Adrenal gland (tissue), 12 donors: Measurements from ENCODE around the gene TIMM21. TPM values are rescaled to one million over a fixed set of nuclear protein-coding genes. Genes with fewer than 3 reads are reported as not detected.

Experiments
- DNase-seq, 7 donors: peaks; one replicate each; pipeline ENCODE4 v3.0.0-alpha.2; 2019 to 2020
- H3K27ac ChIP-seq, 5 donors: fragments of 200-600 bp; sonication (generic) in 4 of 5; 1 replicate in 3 of 5; 2 replicates in 2 of 5; pipeline versions ENCODE4 v1.5.1 to v1.8.0; 2016 to 2020; ENCODE audit warnings: mild to moderate bottlenecking in 1 of 5
- H3K27me3 ChIP-seq: fragments of 200-600 bp; 2 replicates; pipeline ENCODE4 v1.8.0; 2021
- H3K36me3 ChIP-seq, 2 donors: fragments of 200-600 bp; replicated peaks in 1 of 2; 1 replicate in 1 of 2; 2 replicates in 1 of 2; pipeline versions ENCODE4 v1.5.1 to v1.8.0; 2018 to 2022
- H3K4me1 ChIP-seq, 2 donors: fragments of 200-600 bp; replicated peaks in 1 of 2; 1 replicate in 1 of 2; 2 replicates in 1 of 2; pipeline versions ENCODE4 v1.5.1 to v1.8.0; 2018 to 2021
- H3K4me3 ChIP-seq, 4 donors: fragments of 200-600 bp; sonication (generic) in 3 of 4; one replicate each; pipeline ENCODE4 v1.5.1; 2016 to 2018
- H3K9me3 ChIP-seq, 3 donors: fragments of 200-600 bp; sonication (generic) in 1 of 3; replicated peaks in 1 of 3; 1 replicate in 2 of 3; 2 replicates in 1 of 3; pipeline versions ENCODE4 v1.5.1 to v1.8.0; 2016 to 2021
- CTCF ChIP-seq, 6 experiments: fragments of 450-650 bp in 4 of 6; fragments of 200-600 bp in 2 of 6; sonication (generic) in 1 of 6; IDR thresholded peaks; 1 replicate in 5 of 6; 2 replicates in 1 of 6; pipeline versions ENCODE4 v1.5.1 to v1.8.0; 2016 to 2021; ENCODE audit warnings: antibody characterized with exemption in 6 of 6, mild to moderate bottlenecking in 2 of 6, moderate library complexity in 1 of 6
- POLR2A ChIP-seq, 2 donors: fragments of 450-650 bp; IDR thresholded peaks; one replicate each; pipeline ENCODE4 v1.6.1; 2017; ENCODE audit warnings: antibody characterized with exemption in 2 of 2, mild to moderate bottlenecking in 2 of 2, moderate library complexity in 1 of 2
- WGBS, 4 donors: extraction: QIAGEN DNeasy Blood & Tissue Kit in 2 of 4; methylation state at CpG; one replicate each; pipeline versions ENCODE4 v1.1.5 to v1.1.7; 2013 to 2017; 5-methylcytosine and 5-hydroxymethylcytosine counted together
- intact Hi-C, 2 donors: fragments of 100-400 bp; cut with DNase I; formaldehyde crosslinking; loops; one replicate each; pipeline versions ENCODE4 v1.14.1 to v1.15.0; 2022 to 2023
- polyA plus RNA-seq, 3 donors: library from polyadenylated mRNA; stranded (reverse); fragments of 200-250 nt in 2 of 3; fragments of 350-450 nt in 1 of 3; fragmentation: Illumina TruSeq in 1 of 3; extraction: RNeasy Lipid Tissue Mini Kit (QIAGEN cat#74804) in 1 of 3; gene quantifications; one replicate each; pipeline ENCODE4 v1.2.3, GENCODE V29; 2013 to 2014
- total RNA-seq, 9 donors: library from RNA; depleted of rRNA in 4 of 9; stranded (reverse); fragments of >200 nt in 4 of 9; fragments of 120-200 nt in 1 of 9; fragmentation: NEBNext Ultra II Directional in 1 of 9; extraction: Animal tissue kit (Norgen Biotek cat#: 25700) in 1 of 9; gene quantifications; one replicate each; pipeline versions ENCODE4 v1.1.0 to v1.2.4, GENCODE V29; 2013 to 2023
- donor health status: healthy with polysubstance abuse.
- donor health status: Bipolar disorder and iron deficiency.
- donor health status: DM: yes; HTN: yes; CAD: no.
- donor health status: DM: no; HTN: no; CAD: no.
- donor health status: DM: no; HTN: no; CAD: no.
- donor health status: DM: yes; HTN: yes; CAD: no.

Gene TIMM21
- total and polyA plus RNA-seq, 12 donors, result 7.1 to 102 (median 34.2) TPM

- WGBS, 4 donors, result 60 to 85% (median 77%) methylated on average over 4 of the region's 4 CpGs
- peaks cover 10% of the 10 kb centered on the region for H3K27me3 ChIP-seq
- no peak overlapping the region for H3K4me3 ChIP-seq
- no peak overlapping the region for H3K27ac ChIP-seq
- H3K4me1 ChIP-seq, result no peaks in the 10 kb centered on the region
- TF ChIP-seq CTCF (IDR thresholded peaks at IDR 0.05) (no peak), POLR2A (IDR thresholded peaks at IDR 0.05) (no peak)
- H3K9me3 ChIP-seq, result no peaks in the 10 kb centered on the region
- intact Hi-C loops, result loop anchor here in 1 of 2 donors (10.0 kb wide), 1 partner anchor 365 kb away; no protein-coding TSS in a partner anchor
- H3K36me3 ChIP-seq, result no peaks in the 10 kb centered on the region
- no peak for DNase-seq
These were observed 41.8 kb downstream of the TIMM21 start for GRCh38 chr18:74190086-74190485.

- Histone ChIP-seq H3K27ac (no peak overlapping the region), H3K27me3 (peaks cover 10% of the 10 kb centered on the region), H3K4me3 (no peak overlapping the region), H3K9me3 (no peaks in the 10 kb centered on the region), H3K4me1 (peaks cover 0 to 4% of the 10 kb centered on the region in 2 donors), H3K36me3 (no peaks in the 10 kb centered on the region)
- TF ChIP-seq CTCF (IDR thresholded peaks at IDR 0.05) (no peak), POLR2A (IDR thresholded peaks at IDR 0.05) (no peak)
- no peak for DNase-seq
- intact Hi-C loops, result loop anchor here in 1 of 2 donors (10.0 kb wide), 1 partner anchor 363 kb away; no protein-coding TSS in a partner anchor
- WGBS, 4 donors, result 78 to 82% (median 82%) methylated on average over 13 to 14 of the region's 14 CpGs
These were observed 43.3 kb downstream of the TIMM21 start for GRCh38 chr18:74191577-74191976.

- WGBS, 4 donors, result 32 to 54% (median 52%) methylated on average over 3 of the region's 3 CpGs
- TF ChIP-seq CTCF (IDR thresholded peaks at IDR 0.05) (no peak), POLR2A (IDR thresholded peaks at IDR 0.05) (no peak)
- intact Hi-C loops, result loop anchor here (5.0 to 10.0 kb wide), 2 partner anchors 353 to 360 kb away; no protein-coding TSS in a partner anchor
These were observed 46.4 kb downstream of the TIMM21 start for GRCh38 chr18:74194691-74195090.

GRCh38 chr18:74196220-74197119 lies 48.1 kb downstream of the TIMM21 start:
- no peak overlapping the region for H3K27ac ChIP-seq
- WGBS, 4 donors, result 3 to 8% (median 5%) methylated on average over 9 of the region's 9 CpGs
- DNase-seq, result peak in 5 of 7 donors; percentile 26 to 77 (median 40)
- H3K4me1 ChIP-seq, result peaks cover 0 to 4% of the 10 kb centered on the region in 2 donors
- H3K27me3 ChIP-seq, result peaks cover 7% of the 10 kb centered on the region
- no peaks in the 10 kb centered on the region for H3K36me3 ChIP-seq
- H3K9me3 ChIP-seq, result no peaks in the 10 kb centered on the region
- TF ChIP-seq POLR2A (IDR thresholded peaks at IDR 0.05) (no peak), CTCF (IDR thresholded peaks at IDR 0.05) (peak; percentile 87 to 95 (median 90))
- intact Hi-C loops, result loop anchor here (2.0 to 10.0 kb wide), 3 partner anchors 146 to 358 kb away; no protein-coding TSS in a partner anchor
- peak overlapping the region in 1 of 4 donors; percentile 16 for H3K4me3 ChIP-seq

More at GRCh38 chr18:74194691-74195090, 46.4 kb downstream of the TIMM21 start:
- no peaks in the 10 kb centered on the region for H3K36me3 ChIP-seq
- DNase-seq, result no peak
- H3K4me1 ChIP-seq, result peaks cover 0 to 4% of the 10 kb centered on the region in 2 donors
- H3K27me3 ChIP-seq, result peaks cover 10% of the 10 kb centered on the region
- no peak overlapping the region for H3K4me3 ChIP-seq
- no peak overlapping the region for H3K27ac ChIP-seq
- H3K9me3 ChIP-seq, result no peaks in the 10 kb centered on the region
